Measurements from ENCODE around the gene OR6A2. TPM values are rescaled to one million over a fixed set of nuclear protein-coding genes. Genes with fewer than 3 reads are reported as not detected.

OR6A2 gene
- total RNA-seq, 1 experiment from 2014 or later: not detected

- H3K4me3 Mint-ChIP-seq (ENCODE audit: unreplicated experiment): no peak overlapping the region
- H3K9me3 Mint-ChIP-seq (ENCODE audit: unreplicated experiment): no peaks in the 10 kb centered on the region
- no peak for TF ChIP-seq CTCF (IDR thresholded peaks at IDR 0.05; ENCODE audit: insufficient read depth in 1 of 2, low read depth in 1 of 2, low read length in 1 of 2, severe bottlenecking in 1 of 2, unreplicated experiment in 1 of 2)
- H3K27ac Mint-ChIP-seq (ENCODE audit: unreplicated experiment): no peak overlapping the region
- H3K36me3 Mint-ChIP-seq (ENCODE audit: insufficient read depth, unreplicated experiment): no peaks in the 10 kb centered on the region
- peaks cover 2% of the 10 kb centered on the region for H3K27me3 Mint-ChIP-seq (ENCODE audit: insufficient read depth, unreplicated experiment)
- no peak for DNase-seq
- H3K27me3 ChIP-seq (replicated peaks; ENCODE audit: control insufficient read depth, insufficient read depth, low read length): 0 out of 2 replicates have a peak, but pooled peaks cover 2% of the 10 kb centered on the region
- H3K36me3 ChIP-seq (ENCODE audit: control insufficient read depth, insufficient read depth, low read length): no peaks in the 10 kb centered on the region
- BruUV-seq (replicated peaks): no TSS peak
- intact Hi-C loops (cut with micrococcal nuclease; ENCODE audit: unreplicated experiment): no loop called here
- H3K4me1 Mint-ChIP-seq (ENCODE audit: low read depth, unreplicated experiment): no peaks in the 10 kb centered on the region
- no peaks in the 10 kb centered on the region for H3K4me1 ChIP-seq
- ChIA-PET CTCF (interaction anchor here (0.5 to 1.4 kb wide), 2 partner anchors 12 to 113 kb away, joined by 3 to 8 read pairs; no protein-coding TSS in a partner anchor), POLR2A (no interaction called here)
- no peaks in the 10 kb centered on the region for H3K9me3 ChIP-seq
- H3K4me3 ChIP-seq (ENCODE audit: low read depth, low read length): no peak overlapping the region
These were observed 24.8 kb upstream of the OR6A2 start for GRCh38 chr11:6824136-6824823.

GRCh38 chr11:6818967-6819366 is 19.5 kb upstream of the OR6A2 start:
- no peaks in the 10 kb centered on the region for H3K36me3 ChIP-seq (ENCODE audit: control insufficient read depth, insufficient read depth, low read length)
- no peak for DNase-seq
- ChIA-PET CTCF (no interaction called here), POLR2A (no interaction called here)
- Mint-ChIP-seq H3K4me1 (ENCODE audit: low read depth, unreplicated experiment) (no peaks in the 10 kb centered on the region), H3K9me3 (ENCODE audit: unreplicated experiment) (no peaks in the 10 kb centered on the region), H3K27me3 (ENCODE audit: insufficient read depth, unreplicated experiment) (peaks cover 2% of the 10 kb centered on the region), H3K27ac (ENCODE audit: unreplicated experiment) (no peak overlapping the region), H3K4me3 (ENCODE audit: unreplicated experiment) (no peak overlapping the region), H3K36me3 (ENCODE audit: insufficient read depth, unreplicated experiment) (no peaks in the 10 kb centered on the region)
- no TSS peak for BruUV-seq (replicated peaks)
- no peaks in the 10 kb centered on the region for H3K27me3 ChIP-seq (replicated peaks; ENCODE audit: control insufficient read depth, insufficient read depth, low read length)
- no peak overlapping the region for H3K4me3 ChIP-seq (ENCODE audit: low read depth, low read length)
- intact Hi-C loops (cut with micrococcal nuclease; ENCODE audit: unreplicated experiment): no loop called here
- H3K9me3 ChIP-seq: no peaks in the 10 kb centered on the region
- no peaks in the 10 kb centered on the region for H3K4me1 ChIP-seq
- no peak for TF ChIP-seq CTCF (IDR thresholded peaks at IDR 0.05; ENCODE audit: insufficient read depth in 1 of 2, low read depth in 1 of 2, low read length in 1 of 2, severe bottlenecking in 1 of 2, unreplicated experiment in 1 of 2)

- POLR2A ChIA-PET: no interaction called here
- intact Hi-C loops (cut with micrococcal nuclease; ENCODE audit: unreplicated experiment): no loop called here
These were observed 18.2 kb upstream of the OR6A2 start for GRCh38 chr11:6817694-6818093.

More at GRCh38 chr11:6817694-6818093, 18.2 kb upstream of the OR6A2 start:
- Mint-ChIP-seq H3K9me3 (ENCODE audit: unreplicated experiment) (no peaks in the 10 kb centered on the region), H3K27me3 (ENCODE audit: insufficient read depth, unreplicated experiment) (no peaks in the 10 kb centered on the region), H3K4me3 (ENCODE audit: unreplicated experiment) (no peak overlapping the region), H3K27ac (ENCODE audit: unreplicated experiment) (no peak overlapping the region), H3K4me1 (ENCODE audit: low read depth, unreplicated experiment) (no peaks in the 10 kb centered on the region), H3K36me3 (ENCODE audit: insufficient read depth, unreplicated experiment) (no peaks in the 10 kb centered on the region)
- BruUV-seq (replicated peaks): no TSS peak
- Histone ChIP-seq H3K4me1 (no peaks in the 10 kb centered on the region), H3K27me3 (replicated peaks; ENCODE audit: control insufficient read depth, insufficient read depth, low read length) (no peaks in the 10 kb centered on the region), H3K36me3 (ENCODE audit: control insufficient read depth, insufficient read depth, low read length) (no peaks in the 10 kb centered on the region), H3K4me3 (ENCODE audit: low read depth, low read length) (no peak overlapping the region), H3K9me3 (no peaks in the 10 kb centered on the region)
- CTCF ChIA-PET: no interaction called here
- no peak for TF ChIP-seq CTCF (IDR thresholded peaks at IDR 0.05; ENCODE audit: insufficient read depth in 1 of 2, low read depth in 1 of 2, low read length in 1 of 2, severe bottlenecking in 1 of 2, unreplicated experiment in 1 of 2)
- DNase-seq: no peak

All from Caco-2 (cell line).